Right ventricle myocardium inferior (tissue), 1 donor: ENCODE measurements around the gene FAM162A. TPM values are rescaled to one million over a fixed set of nuclear protein-coding genes. Genes with fewer than 3 reads are reported as not detected.
A peak's percentile ranks its signal among the peaks of the same experiment; 100 is the strongest.
"Not testable (repeated sequence)": the region's sequence is repeated elsewhere in the genome, so short reads cannot be mapped to it uniquely, and the experiment has no call there.

Experiments used
- ATAC-seq: fragments of 200-7000 bp; cut with Tn5 transposase; one replicate; pipeline ENCODE4 v1.9.1; 2020; ENCODE audit warnings: mild to moderate bottlenecking, moderate library complexity
- DNase-seq: peaks from one replicate; pipeline ENCODE4 v3.0.0; 2021; ENCODE audit errors: missing footprints
- intact Hi-C: fragments of 100-400 bp; cut with DNase I; formaldehyde crosslinking; loops from one replicate; pipeline ENCODE4 v1.11.0; 2022
- long read RNA-seq: library from polyadenylated mRNA; unstranded; transcript quantifications from one replicate; pipeline ENCODE4 v2.0.0, GENCODE V29; 2021
- total RNA-seq: library from RNA; stranded (reverse); fragmentation: NEBNext Ultra II Directional; extraction: Animal tissue kit (Norgen Biotek cat#: 25700); gene quantifications from one replicate; pipeline ENCODE4 v1.2.1, GENCODE V29; 2021
- donor health status: DM: no; HTN: yes; CAD: no; lungs with severe emphysema.

FAM162A gene, protein sequence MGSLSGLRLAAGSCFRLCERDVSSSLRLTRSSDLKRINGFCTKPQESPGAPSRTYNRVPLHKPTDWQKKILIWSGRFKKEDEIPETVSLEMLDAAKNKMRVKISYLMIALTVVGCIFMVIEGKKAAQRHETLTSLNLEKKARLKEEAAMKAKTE
- 141 TPM for total RNA-seq
- long read RNA-seq, transcript FAM162A-203 (5 exons, 3,052 nt), result major isoform, 71 of 76 reads
- long read RNA-seq, partial matches to known transcripts, result 1 of 76 reads
- long read RNA-seq, other reads (novel, unspliced or antisense), result 4 of 76 reads

DNA sequence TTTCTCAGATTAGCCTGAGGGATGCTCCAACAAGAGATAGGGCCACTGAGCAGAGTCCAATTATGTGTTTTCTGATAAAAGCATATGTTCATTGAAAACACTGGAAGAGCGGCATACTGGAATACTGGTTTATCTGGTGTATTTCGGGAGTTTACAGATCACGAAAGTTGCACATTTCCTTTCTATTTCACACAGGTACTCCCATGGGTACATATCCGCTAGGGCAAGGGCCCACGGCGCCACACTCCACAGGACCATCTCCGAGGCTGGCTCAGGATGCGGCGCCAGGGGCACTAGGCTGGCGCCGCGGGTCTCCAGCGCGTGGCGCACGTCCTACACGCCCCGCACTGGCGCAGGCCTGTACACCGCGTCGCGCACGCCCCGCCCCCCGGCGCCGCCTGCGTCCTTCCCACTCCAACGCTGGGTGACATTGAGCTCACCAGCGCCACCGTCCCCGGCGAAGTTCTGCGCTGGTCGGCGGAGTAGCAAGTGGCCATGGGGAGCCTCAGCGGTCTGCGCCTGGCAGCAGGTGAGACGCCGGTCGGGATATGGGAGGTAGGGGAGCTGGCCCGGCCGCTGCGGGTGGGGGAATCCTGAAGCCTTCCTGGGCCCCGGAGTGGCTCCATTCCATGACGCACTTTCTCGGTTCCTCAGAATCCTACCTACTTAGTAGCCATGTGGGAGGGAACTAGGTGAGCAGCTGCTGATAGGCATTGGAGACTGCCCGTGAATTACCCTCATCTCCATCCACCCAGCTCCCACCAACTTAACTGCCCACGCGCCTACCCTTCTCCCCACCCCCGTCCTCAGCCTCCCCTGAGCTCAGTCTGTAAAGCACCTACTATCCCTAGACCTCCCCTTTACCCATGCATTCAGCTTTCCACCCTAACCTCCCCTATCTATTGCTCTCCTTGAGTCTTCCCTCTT is at the start of gene FAM162A:
FAM162A (plus strand) TSS at position 412 of the 927 bp plus-strand sequence; CDS start at position 496, 84 bp downstream.
- intact Hi-C loops, result loop anchor here (2.0 kb wide), 1 partner anchor 297 kb away; the partner anchor contains the start of gene PARP14
- DNase-seq (peak; percentile 99), ATAC-seq (peak; percentile 99)

DNA sequence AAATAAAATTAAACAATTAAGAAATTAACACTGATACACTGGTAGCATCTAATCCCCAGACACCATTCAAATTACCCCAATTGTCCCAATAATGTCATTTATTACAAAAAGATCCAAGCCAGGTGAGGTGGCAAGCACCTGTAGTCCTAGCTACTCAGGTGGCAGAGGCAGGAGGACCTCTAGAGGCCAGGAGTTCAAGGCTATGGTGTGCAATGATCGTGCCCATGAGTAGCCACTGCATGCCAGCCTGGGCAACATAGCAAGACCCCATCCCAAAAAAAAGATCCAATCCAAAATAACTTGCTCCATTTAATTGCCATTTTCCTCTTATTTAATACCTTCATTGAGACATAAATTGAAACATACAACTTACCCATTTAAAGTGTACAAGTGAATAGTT is 41.2 kb upstream of the FAM162A start:
- intact Hi-C loops, result no loop called here
- ATAC-seq, result no peak
- no peak for DNase-seq

DNA sequence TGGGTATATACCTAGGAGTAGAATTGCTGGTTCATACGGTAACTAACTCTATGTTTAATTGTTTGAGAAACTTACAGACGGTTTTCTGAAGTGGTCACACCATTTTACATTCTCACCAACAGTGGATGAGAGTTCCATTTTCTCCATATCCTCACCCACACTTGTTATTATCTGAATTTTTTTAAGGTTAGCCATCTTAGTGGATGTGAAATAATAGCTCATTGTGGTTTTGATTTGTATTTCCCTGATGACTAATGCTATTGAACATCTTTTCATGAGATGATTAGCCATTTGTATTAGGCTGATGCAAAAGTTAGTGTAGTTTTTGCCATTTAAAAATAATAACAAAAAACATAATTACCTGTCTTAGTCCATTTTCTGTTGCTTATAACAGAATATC is 40.3 kb upstream of the FAM162A start:
- intact Hi-C loops, result no loop called here
- DNase-seq (no peak), ATAC-seq (no peak)

DNA sequence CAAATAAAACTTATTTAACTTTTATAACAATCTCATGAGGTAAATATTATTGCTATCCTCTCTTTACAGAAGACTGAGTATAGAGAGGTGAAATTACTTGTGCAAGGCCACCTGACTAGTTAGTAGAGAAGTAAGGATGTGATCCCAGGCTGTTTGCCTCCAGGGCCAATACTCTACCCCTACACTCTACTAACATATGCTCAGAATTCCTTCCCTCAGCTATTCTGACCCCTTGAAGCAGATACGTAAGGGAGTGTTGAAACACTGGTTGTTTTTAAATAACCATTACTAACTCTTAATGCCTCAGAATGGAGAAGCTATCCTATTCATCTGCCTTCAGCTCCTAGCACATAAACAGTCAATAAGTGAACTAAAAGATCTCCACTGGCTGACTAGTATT is 34.8 kb upstream of the FAM162A start:
- intact Hi-C loops, result no loop called here
- ATAC-seq, result no peak

DNA sequence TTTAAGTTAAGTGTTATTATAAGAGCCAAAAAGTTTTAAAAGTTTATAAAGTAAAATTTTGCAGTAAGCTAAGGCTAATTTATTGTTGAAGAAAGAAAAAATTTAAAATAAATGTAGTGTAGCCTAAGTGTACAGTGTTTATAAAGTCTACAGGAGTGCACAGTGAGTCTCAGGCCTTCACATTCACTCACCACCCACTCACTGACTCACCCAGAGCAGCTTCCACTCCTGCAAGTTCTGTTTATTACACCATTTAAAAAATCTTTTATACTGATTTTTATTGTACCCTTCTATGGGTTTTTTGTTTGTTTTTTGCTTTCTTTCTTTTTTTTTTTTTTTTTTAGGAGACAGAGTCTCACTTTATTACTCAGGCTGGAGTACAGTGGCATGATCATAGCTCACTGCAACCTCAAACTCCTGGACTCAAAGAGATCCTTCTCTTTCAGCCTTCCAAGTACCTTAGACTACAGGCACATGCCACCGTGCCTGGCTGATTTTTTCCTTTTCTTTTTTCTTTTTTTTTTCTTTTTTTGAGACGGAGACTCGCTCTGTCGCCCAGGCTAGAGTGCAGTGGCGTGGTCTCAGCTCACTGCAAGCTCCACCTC is 33.1 kb upstream of the FAM162A start:
- intact Hi-C loops, result no loop called here
- DNase-seq (no peak), ATAC-seq (no peak)

More for the DNA sequence above, 34.8 kb upstream of the FAM162A start:
- DNase-seq, result no peak

DNA sequence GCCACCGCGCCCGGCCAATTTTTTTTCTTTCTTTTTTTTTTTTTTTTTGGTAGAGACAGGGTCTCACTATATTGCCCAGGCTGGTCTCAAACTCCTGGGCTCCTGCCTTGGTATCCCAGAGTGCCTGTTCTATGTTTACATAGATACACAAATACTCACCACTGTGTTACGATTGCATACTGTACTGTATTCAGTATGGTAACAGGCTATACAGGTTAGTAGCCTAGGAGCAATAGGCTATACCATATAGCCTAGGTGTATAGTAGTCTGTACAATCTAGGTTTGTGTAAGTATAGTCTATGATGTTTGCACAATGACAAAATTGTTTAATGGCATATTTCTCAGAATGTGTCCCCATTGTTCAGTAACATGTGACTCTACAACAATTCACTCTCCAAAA is 32.4 kb upstream of the FAM162A start:
- intact Hi-C loops, result no loop called here
- no peak for ATAC-seq
- no peak for DNase-seq

DNA sequence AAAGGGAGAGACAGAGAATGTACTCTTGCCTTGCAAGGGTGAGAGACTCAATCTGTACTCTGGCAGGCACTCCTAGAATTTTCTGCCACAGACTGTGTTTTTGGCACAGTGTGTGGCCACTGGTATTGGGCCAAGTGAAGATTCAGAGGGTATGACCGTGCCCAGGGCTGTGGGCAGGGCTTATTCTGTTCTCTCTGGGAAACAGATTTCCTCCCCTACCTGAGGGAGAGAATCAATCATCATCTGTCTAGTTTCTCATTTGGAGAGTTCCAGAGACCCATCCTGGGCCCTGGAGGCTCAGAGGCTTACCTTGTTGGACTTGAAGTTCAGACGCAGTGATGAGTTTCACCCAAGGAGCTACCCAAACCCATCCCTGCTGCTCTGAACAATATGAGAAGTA is 30.8 kb upstream of the FAM162A start:
- DNase-seq, result no peak
- no peak for ATAC-seq
- intact Hi-C loops, result no loop called here

DNA sequence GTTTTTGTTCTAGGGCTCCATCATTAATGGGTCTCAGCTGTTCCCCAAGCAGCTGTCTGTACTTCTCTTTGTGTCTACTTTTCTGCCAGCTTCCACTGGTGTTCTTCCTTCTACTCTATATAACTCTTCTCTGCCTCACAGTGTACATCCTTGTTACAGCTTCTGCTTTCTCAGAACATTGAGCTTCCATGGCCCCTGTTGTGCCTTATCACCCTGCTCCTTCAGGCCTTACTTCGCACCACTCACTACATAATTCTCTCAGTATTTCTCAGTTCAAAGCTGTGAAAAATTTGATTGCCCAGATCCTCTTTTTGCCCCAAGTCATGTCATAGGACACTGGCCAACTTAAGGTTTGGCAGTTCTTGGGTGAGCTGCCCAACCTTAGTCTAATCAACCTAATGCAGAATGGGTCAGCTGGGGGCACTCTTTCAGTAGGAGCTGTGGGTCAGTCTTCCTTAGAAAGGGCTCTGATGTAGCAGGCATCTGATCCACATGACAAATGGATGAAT is 30.0 kb upstream of the FAM162A start:
- intact Hi-C loops, result no loop called here
- DNase-seq, result no peak
- no peak for ATAC-seq

DNA sequence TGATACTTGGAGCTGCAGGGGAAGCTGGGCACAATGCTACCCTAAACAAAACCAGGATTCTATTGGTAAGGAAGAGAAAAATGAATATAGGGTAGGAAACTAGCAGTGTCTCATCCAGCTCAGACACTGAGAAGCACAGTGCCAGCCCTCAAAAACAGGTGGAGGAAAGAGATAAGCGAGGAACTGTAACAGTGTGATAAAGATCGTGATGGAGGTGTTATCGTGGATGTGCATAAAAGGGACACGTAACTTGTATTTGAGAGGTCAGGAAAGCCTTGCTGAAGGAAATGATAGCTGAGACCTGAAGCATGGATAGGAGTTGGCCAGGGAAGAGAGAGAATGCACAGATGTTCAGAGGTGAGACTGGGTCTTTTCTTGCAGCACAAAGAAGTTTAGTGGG is 28.4 kb upstream of the FAM162A start:
- DNase-seq, result no peak
- no peak for ATAC-seq
- intact Hi-C loops, result no loop called here

DNA sequence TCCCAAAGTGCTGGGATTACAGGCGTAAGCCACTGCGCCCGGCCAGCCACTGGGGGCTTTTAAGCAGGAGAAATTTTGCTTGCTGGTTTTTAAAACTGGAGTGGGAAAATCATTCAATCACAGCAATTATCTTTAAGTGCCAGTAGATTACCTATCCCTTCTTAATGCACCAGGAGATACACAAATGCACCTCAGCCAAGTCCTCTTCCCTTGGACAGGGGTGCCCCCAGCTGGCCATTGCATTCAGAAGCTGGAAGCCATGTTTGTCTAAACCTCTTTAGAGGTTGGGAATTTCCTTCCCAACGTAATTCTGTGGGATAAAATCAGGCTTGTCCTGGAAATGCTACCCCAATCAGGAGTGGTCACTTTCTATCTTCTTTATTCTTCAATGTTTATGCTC is 27.6 kb upstream of the FAM162A start:
- intact Hi-C loops, result no loop called here
- ATAC-seq (no peak), DNase-seq (no peak)

DNA sequence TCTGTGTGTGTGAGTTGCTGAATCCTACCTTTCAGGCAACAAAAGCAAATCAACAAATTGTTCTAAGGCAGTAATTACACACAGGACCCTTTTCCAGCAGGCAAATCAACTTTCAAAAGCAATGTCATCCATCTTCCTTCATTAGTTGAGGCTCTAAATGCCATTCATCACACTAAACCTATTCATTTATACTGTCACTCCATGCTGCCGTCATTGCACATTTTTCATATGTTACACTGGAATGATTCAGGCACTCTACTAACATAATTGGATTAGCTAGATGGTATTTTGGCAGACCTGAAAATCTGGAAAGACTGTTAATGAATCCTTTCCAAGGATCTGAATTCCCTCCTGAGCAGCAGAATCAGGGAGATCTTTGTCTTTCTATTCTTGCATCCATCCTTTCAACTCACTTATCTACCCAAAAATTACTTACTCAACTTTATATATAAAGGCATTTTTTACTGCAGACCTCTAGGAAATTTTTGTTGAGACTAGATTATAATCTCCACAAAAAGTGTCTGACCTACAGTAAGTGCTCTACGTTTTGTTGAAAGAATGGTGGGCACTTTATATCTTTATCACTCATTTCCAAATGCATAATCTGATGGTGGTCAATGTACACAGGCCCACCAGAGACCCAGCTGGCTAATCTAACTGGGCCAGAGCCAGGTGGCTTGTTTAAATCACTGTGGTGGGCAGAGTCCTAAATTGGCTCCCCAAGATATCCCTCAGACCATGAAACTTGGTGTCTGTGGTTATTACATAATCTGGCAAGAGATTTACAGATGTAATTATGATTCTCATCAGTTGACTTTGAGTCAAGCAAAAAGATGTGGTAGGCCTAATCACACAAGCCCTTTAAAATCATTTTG is 25.9 kb upstream of the FAM162A start:
- no peak for ATAC-seq
- DNase-seq, result no peak
- intact Hi-C loops, result no loop called here

DNA sequence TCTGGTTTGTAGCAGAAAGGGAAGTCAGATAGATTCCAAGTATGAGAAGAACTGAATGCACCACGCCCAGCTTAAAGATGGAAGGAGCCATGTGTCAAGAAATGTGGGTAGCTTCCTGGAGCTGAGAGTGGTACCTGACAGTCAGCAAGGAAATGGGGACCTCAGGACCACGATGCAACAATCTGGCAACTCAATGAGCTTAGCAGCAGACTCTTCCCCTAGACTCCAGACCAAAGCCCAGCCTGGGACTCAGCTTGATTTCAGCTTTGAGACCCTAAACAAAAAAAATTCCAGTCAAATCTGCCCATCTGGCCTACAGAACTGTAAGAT is 25.3 kb upstream of the FAM162A start:
- ATAC-seq (no peak), DNase-seq (no peak)
- intact Hi-C loops, result no loop called here

DNA sequence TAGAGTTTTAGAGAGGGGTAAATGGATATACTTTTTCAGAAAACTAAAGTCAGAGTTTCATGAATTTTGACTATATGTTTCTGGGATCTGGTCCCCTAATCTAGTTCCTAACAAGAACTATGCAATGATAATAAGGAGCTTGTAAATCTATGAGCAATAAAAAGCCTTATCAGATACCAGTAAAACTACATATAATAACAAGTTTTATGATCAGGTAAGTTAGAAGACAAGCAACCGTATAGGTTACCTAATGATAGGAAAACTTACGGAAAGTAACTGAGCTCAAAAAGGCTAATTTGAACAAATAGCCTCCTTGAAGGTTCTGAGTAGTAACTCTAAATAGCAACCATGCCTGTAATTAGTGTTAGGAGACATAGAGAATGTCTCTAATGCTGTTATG is 22.0 kb upstream of the FAM162A start:
- DNase-seq (no peak), ATAC-seq (no peak)
- intact Hi-C loops, result no loop called here

DNA sequence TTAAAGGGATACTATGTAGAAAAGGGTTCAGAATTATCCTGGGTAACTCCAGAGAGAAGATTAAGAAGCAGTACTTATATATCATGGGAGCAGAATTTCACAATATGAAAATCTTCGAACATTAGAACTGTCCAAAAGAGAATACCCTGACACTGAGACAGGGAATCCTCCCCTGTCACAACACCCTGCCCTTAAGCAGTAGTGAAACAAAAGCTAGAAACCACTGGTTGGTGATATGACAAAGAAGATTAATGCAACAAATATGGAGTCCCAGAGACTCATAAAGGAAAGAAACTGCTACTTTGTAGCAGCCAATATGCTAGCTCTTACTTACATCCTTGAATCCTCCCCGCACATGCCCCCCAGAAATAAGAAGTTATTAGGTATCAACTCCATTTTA is 19.5 kb upstream of the FAM162A start:
- DNase-seq (no peak), ATAC-seq (no peak)
- intact Hi-C loops, result no loop called here

DNA sequence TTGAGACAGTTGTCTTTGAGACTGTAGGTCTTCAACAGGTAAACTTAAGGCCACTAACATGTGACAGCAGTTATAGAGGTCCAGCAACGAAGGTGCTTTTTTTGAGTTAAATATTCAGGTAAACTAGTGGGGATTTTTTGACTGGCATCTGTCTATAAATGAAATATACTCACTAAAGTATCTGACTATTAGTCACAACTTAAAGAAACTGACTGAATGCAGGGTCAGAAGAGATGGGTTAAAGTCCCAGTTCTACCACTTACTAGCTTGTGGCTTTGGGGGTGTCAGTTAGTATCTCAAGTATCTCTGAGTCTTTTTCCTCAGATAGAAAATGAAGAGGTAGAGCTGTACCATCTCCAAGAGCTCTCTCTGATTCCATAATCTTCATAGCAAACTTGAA is 18.9 kb upstream of the FAM162A start:
- ATAC-seq (no peak), DNase-seq (no peak)
- intact Hi-C loops, result no loop called here

DNA sequence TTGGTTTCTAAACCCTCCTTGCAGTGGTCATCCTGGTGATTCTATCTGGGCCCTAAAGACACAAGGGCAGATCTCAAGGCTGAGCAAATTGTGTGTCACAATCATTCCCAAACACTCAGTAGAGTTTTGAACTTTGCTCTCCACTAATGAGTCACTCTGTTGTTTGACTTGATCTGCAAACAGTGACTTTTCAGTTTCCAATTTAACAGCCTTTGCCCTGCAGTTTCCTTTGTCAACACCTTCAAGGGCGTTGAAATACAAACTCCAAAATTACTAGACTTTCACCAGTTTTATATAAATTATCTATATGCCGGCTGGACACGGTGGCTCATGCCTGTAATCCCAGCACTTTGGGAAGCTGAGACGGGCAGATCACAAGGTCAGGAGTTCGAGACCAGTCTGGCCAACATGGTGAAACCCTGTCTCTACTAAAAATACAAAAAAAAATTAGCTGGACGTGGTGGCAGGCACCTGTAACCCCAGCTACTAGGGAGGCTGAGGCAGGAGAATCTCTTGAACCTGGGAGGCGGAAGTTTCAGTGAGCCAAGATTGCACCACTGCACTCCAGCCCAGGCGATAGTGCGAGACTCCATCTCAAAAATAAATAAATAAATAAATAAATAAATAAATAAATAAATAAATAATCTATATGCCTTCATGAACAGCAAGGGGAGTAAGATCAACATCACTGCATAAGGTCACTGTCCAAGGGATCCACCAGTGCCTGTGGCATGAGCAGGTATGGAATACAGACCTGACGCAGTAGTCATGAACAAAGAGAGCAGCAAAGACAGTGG is 18.2 kb upstream of the FAM162A start:
- ATAC-seq, intact Hi-C loops, DNase-seq: not testable (repeated sequence)

DNA sequence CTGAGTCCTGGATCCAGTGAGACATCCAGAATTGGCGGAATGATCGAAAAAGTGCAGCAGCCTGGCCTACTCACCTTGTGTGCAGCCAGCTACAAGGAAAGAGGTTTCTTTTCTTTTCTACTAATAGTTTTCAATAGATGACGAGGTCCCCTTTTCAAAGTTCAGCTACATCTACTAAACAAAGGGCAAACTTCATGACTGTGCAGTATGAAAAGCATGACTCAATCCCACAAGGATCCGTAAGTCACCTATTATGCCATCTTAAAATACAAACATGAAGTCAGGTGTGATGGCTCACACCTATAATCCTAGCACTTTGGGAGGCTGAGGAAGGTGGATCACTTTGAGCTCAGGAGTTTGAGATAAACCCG is 17.6 kb upstream of the FAM162A start:
- intact Hi-C loops, result no loop called here
- no peak for ATAC-seq

DNA sequence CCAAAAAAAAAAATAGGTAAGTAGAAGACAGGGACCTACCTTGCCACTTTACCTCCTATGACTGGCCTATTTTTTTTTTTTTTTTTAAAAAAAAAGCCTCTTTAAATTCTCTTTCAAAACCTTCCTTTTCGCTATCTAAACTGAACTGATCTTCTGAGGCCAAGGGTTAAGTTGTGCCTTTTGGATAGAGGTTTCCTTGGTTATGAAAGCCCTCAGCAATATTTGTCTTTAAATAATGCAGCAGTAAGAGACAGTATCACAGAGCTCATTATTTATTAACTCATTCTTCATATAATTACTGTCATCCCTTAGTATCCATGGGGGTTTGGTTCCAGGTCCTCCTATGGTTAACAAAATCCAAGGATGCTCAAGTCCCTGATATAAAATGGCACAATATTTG is 9.9 kb upstream of the FAM162A start:
- DNase-seq (no peak), ATAC-seq (no peak)
- intact Hi-C loops, result no loop called here

More for the DNA sequence above, 17.6 kb upstream of the FAM162A start:
- no peak for DNase-seq
